Endometrial microvascular endothelial cells (primary cell): ENCODE data around the gene PAX7. TPM values are rescaled to one million over a fixed set of nuclear protein-coding genes. Genes with fewer than 3 reads are reported as not detected.

Experiments
- in situ Hi-C: cut with HindIII; loops from 2 replicates; pipeline ENCODE4 v1.10.0; 2017; ENCODE audit warnings: low sequenced_read_pairs, low pct_unique_long_range_greater_than_20kb; ENCODE audit errors: inconsistent ontology term
- total RNA-seq: library from RNA; depleted of rRNA; stranded (reverse); fragments of >200 nt; gene quantifications from one replicate; pipeline ENCODE4 v1.2.3, GENCODE V29; 2015; ENCODE audit errors: inconsistent ontology term

PAX7 gene
- total RNA-seq, 1 donor from 2014 or later = not detected

GRCh38 chr1:18652791-18653190 is 22.1 kb downstream of the PAX7 start:
- in situ Hi-C loops = no loop called here

GRCh38 chr1:18653367-18653766 is 22.7 kb downstream of the PAX7 start:
- in situ Hi-C loops = no loop called here

- in situ Hi-C loops = no loop called here
These were observed 23.3 kb downstream of the PAX7 start for GRCh38 chr1:18653916-18654315.

- in situ Hi-C loops = no loop called here
These were observed 24.0 kb downstream of the PAX7 start for GRCh38 chr1:18654599-18654998.

GRCh38 chr1:18657506-18658201 is 27.0 kb downstream of the PAX7 start:
- in situ Hi-C loops = no loop called here

- in situ Hi-C loops = no loop called here
These were observed 28.2 kb downstream of the PAX7 start for GRCh38 chr1:18658831-18659230.

GRCh38 chr1:18661404-18662285 is 31.0 kb downstream of the PAX7 start:
- in situ Hi-C loops = no loop called here

GRCh38 chr1:18662286-18662639 is 31.6 kb downstream of the PAX7 start:
- in situ Hi-C loops = no loop called here

- in situ Hi-C loops = no loop called here
These were observed 35.8 kb downstream of the PAX7 start for GRCh38 chr1:18666317-18666920.

- in situ Hi-C loops = no loop called here
These were observed 36.7 kb downstream of the PAX7 start for GRCh38 chr1:18667333-18667732.

- in situ Hi-C loops = no loop called here
These were observed 37.4 kb downstream of the PAX7 start for GRCh38 chr1:18668046-18668445.

- in situ Hi-C loops = no loop called here
These were observed 38.2 kb downstream of the PAX7 start for GRCh38 chr1:18668750-18669404.

- in situ Hi-C loops = no loop called here
These were observed 39.6 kb downstream of the PAX7 start for GRCh38 chr1:18670121-18670867.

GRCh38 chr1:18670868-18671225 is 40.2 kb downstream of the PAX7 start:
- in situ Hi-C loops = no loop called here

GRCh38 chr1:18673976-18674375 is 43.3 kb downstream of the PAX7 start:
- in situ Hi-C loops = no loop called here

GRCh38 chr1:18676332-18676781 is 45.7 kb downstream of the PAX7 start:
- in situ Hi-C loops = no loop called here

GRCh38 chr1:18681423-18681835 is 50.8 kb downstream of the PAX7 start:
- in situ Hi-C loops = no loop called here

- in situ Hi-C loops = no loop called here
These were observed 51.7 kb downstream of the PAX7 start for GRCh38 chr1:18682375-18682774.

GRCh38 chr1:18684303-18684702 is 53.7 kb downstream of the PAX7 start:
- in situ Hi-C loops = no loop called here
